ENCODE data around the gene RPS3A. TPM values are rescaled to one million over a fixed set of nuclear protein-coding genes. Genes with fewer than 3 reads are reported as not detected.

The RPS3A gene
- total and polyA plus RNA-seq, 2 of the 13 experiments (the other 11 are each of a cell fraction or from before 2014, with no cell fraction given) = 3,332 to 3,626 TPM

GRCh38 chr4:151099229-151099975, at the start of gene RPS3A (continued):
- TF ChIP-seq ZC3H4 (CRISPR knock-in tag; IDR thresholded peaks at IDR 0.05; ENCODE audit: borderline replicate concordance) (no peak), NFKB2 (CRISPR knock-in tag; IDR thresholded peaks at IDR 0.05; ENCODE audit: borderline replicate concordance) (peak; percentile 90; the same call in 1 of the 2 replicates), MED1 (CRISPR knock-in tag; IDR thresholded peaks at IDR 0.05) (peak; percentile 90), ZNF766 (CRISPR knock-in tag; IDR thresholded peaks at IDR 0.05; ENCODE audit: borderline replicate concordance) (peak; percentile 92; the same call in 1 of the 2 replicates), ZKSCAN5 (CRISPR knock-in tag; IDR thresholded peaks at IDR 0.05) (0 out of 2 replicates have a peak, but pooled peaks have one; percentile 26), ZFAT (CRISPR knock-in tag; conservative IDR thresholded peaks at IDR 0.05) (0 out of 2 replicates have a peak, but pooled peaks have one; percentile 50), IKZF4 (CRISPR knock-in tag; IDR thresholded peaks at IDR 0.05; ENCODE audit: borderline replicate concordance, low read depth, not compliant biosample characterization) (no peak), TOE1 (CRISPR knock-in tag; IDR thresholded peaks at IDR 0.05) (peak; percentile 68; the same call in 1 of the 2 replicates), HMG20B (CRISPR knock-in tag; conservative IDR thresholded peaks at IDR 0.05) (peak; percentile 34; the same call in 1 of the 2 replicates), ZNF121 (CRISPR knock-in tag; IDR thresholded peaks at IDR 0.05) (0 out of 2 replicates have a peak, but pooled peaks have one; percentile 46), GTF2F1 (IDR thresholded peaks at IDR 0.05; ENCODE audit: low read length) (peak; percentile 85), NR3C1 (CRISPR knock-in tag; IDR thresholded peaks at IDR 0.05) (no peak), ZNF562 (CRISPR knock-in tag; IDR thresholded peaks at IDR 0.05; ENCODE audit: borderline replicate concordance) (peak; percentile 81; the same call in 1 of the 2 replicates), SNAPC5 (CRISPR knock-in tag; IDR thresholded peaks at IDR 0.05; ENCODE audit: borderline replicate concordance) (peak; percentile 92; the same call in 1 of the 2 replicates), ZNF501 (CRISPR knock-in tag; IDR thresholded peaks at IDR 0.05) (peak; percentile 100), MYNN (CRISPR knock-in tag; IDR thresholded peaks at IDR 0.05; ENCODE audit: low read depth) (0 out of 2 replicates have a peak, but pooled peaks have one; percentile 70), MTF1 (CRISPR knock-in tag; IDR thresholded peaks at IDR 0.05) (0 out of 2 replicates have a peak, but pooled peaks have one; percentile 73), GABPA (IDR thresholded peaks at IDR 0.05; ENCODE audit: low read depth, low read length) (peak; percentile 84), GABPA (CRISPR knock-in tag; IDR thresholded peaks at IDR 0.05; ENCODE audit: low read depth) (peak; percentile 98), ZNF839 (CRISPR knock-in tag; IDR thresholded peaks at IDR 0.05; ENCODE audit: borderline replicate concordance) (peak; percentile 96; the same call in 1 of the 2 replicates), MEIS1 (CRISPR knock-in tag; IDR thresholded peaks at IDR 0.05; ENCODE audit: borderline replicate concordance) (no peak), ZNF615 (CRISPR knock-in tag; IDR thresholded peaks at IDR 0.05; ENCODE audit: borderline replicate concordance) (peak; percentile 69; the same call in 1 of the 2 replicates), SATB2 (CRISPR knock-in tag; IDR thresholded peaks at IDR 0.05) (peak; percentile 78; the same call in 1 of the 2 replicates), SPEN (CRISPR knock-in tag; IDR thresholded peaks at IDR 0.05; ENCODE audit: low read depth) (peak; percentile 100), MTERF4 (CRISPR knock-in tag; IDR thresholded peaks at IDR 0.05) (peak; percentile 98), ZSCAN22 (CRISPR knock-in tag; IDR thresholded peaks at IDR 0.05) (0 out of 2 replicates have a peak, but pooled peaks have one; percentile 26)
- TF ChIP-seq, protein P1, sequence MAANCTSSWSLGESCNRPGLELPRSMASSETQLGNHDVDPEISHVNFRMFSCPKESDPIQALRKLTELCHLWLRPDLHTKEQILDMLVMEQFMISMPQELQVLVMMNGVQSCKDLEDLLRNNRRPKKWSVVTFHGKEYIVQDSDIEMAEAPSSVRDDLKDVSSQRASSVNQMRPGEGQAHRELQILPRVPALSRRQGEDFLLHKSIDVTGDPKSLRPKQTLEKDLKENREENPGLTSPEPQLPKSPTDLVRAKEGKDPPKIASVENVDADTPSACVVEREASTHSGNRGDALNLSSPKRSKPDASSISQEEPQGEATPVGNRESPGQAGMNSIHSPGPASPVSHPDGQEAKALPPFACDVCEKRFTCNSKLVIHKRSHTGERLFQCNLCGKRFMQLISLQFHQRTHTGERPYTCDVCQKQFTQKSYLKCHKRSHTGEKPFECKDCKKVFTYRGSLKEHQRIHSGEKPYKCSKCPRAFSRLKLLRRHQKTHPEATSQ (CRISPR knock-in tag; IDR thresholded peaks at IDR 0.05; ENCODE audit: borderline replicate concordance) = peak; percentile 99
- TF ChIP-seq, protein P2, sequence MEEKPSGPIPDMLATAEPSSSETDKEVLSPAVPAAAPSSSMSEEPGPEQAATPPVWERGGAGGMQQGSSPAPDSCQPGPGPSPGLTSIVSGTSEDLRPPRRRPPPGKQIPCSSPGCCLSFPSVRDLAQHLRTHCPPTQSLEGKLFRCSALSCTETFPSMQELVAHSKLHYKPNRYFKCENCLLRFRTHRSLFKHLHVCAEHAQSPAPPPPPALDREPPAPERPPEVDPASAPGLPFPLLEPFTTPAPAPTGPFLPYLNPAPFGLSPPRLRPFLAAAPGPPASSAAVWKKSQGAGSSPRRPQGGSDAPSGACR (CRISPR knock-in tag; IDR thresholded peaks at IDR 0.05) = peak; percentile 89
